A673 (cell line): ENCODE data around the gene DLG2.

Experiments used
- CTCF ChIP-seq: fragments of 300-800, 200-600 bp; sonication (generic); conservative IDR thresholded peaks from 2 replicates; pipeline ENCODE4 v1.5.1; 2017; ENCODE audit warnings: low read depth, mild to moderate bottlenecking, antibody characterized with exemption, low read length, moderate library complexity, mixed read lengths
- EZH2 ChIP-seq: fragments of 200-600 bp; sonication (generic); IDR thresholded peaks from 2 replicates; pipeline ENCODE4 v1.6.1; 2017; ENCODE audit warnings: borderline replicate concordance, low read depth, mild to moderate bottlenecking, mixed read lengths, antibody characterized with exemption, low read length; ENCODE audit not compliant: poor library complexity, severe bottlenecking

DNA sequence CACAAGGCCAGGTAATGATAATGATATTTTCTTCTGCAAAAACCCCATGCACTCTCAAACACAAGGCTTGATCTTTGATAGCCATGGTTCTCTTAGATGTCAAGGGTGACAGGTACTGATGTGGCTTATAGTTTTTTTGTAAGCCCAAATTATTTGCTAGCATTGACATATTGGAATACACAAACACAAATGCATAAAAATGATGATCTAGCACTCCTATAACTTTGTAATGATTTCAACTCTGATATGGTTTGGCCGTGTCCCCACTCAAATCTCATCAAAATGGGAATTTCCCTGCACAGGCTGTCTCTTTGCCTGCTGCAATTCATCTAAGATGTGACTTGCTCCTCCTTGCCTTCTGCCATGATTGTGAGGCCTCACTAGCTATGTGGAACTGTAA lies 1768.5 kb downstream of the DLG2 start:
- TF ChIP-seq CTCF (no peak), EZH2 (no peak)
